ENCODE data around the gene AFAP1L2.

GRCh38 chr10:114379631-114380041, 24.7 kb downstream of the AFAP1L2 start:
- TF ChIP-seq POLR2A (IDR thresholded peaks at IDR 0.05; ENCODE audit: low read depth, low read length) (no peak), POLR2AphosphoS5 (IDR thresholded peaks at IDR 0.05; ENCODE audit: low read depth, low read length) (no peak)
